Spleen (tissue), 11 donors: Measurements from ENCODE around the gene THOC6. TPM values are rescaled to one million over a fixed set of nuclear protein-coding genes. Genes with fewer than 3 reads are reported as not detected.

Source experiments
- DNase-seq: peaks from one replicate; pipeline ENCODE4 v3.0.0-alpha.2; 2020
- H3K27ac ChIP-seq, 8 donors: fragments of 200-600 bp; sonication (generic) in 7 of 8; 1 replicate in 4 of 8; 2 replicates in 4 of 8; pipeline versions ENCODE4 v1.5.0 to v1.8.0; 2016 to 2021; ENCODE audit warnings: inconsistent platforms in 4 of 8, mild to moderate bottlenecking in 4 of 8, moderate library complexity in 1 of 8
- H3K27me3 ChIP-seq, 7 donors: fragments of 200-600 bp; sonication (generic) in 6 of 7; replicated peaks in 1 of 7; 1 replicate in 4 of 7; 2 replicates in 3 of 7; pipeline versions ENCODE4 v1.5.0 to v1.8.0; 2016 to 2021; ENCODE audit warnings: inconsistent platforms in 3 of 7, mild to moderate bottlenecking in 1 of 7
- H3K36me3 ChIP-seq, 6 donors: fragments of 200-600 bp; sonication (generic) in 5 of 6; 1 replicate in 4 of 6; 2 replicates in 2 of 6; pipeline versions ENCODE4 v1.5.0 to v1.8.0; 2016 to 2021; ENCODE audit warnings: inconsistent platforms in 2 of 6
- H3K4me1 ChIP-seq, 6 donors: fragments of 200-600 bp; sonication (generic) in 5 of 6; 1 replicate in 3 of 6; 2 replicates in 3 of 6; pipeline versions ENCODE4 v1.5.0 to v1.8.0; 2016 to 2021; ENCODE audit warnings: inconsistent platforms in 3 of 6
- H3K4me3 ChIP-seq, 8 donors: fragments of 200-600 bp; sonication (generic) in 7 of 8; 1 replicate in 4 of 8; 2 replicates in 4 of 8; pipeline versions ENCODE4 v1.5.0 to v1.8.0; 2016 to 2021; ENCODE audit warnings: inconsistent platforms in 4 of 8, mild to moderate bottlenecking in 4 of 8, moderate library complexity in 2 of 8
- H3K9me3 ChIP-seq, 8 donors: fragments of 200-600 bp; sonication (generic) in 7 of 8; 1 replicate in 4 of 8; 2 replicates in 4 of 8; pipeline versions ENCODE4 v1.5.0 to v1.8.0; 2016 to 2021; ENCODE audit warnings: inconsistent platforms in 4 of 8
- CTCF ChIP-seq, 11 experiments: fragments of 200-600 bp in 7 of 11; fragments of 450-650 bp in 4 of 11; sonication (generic) in 4 of 11; IDR thresholded peaks in 8 of 11; conservative IDR thresholded peaks in 3 of 11; 1 replicate in 7 of 11; 2 replicates in 4 of 11; pipeline versions ENCODE4 v1.4.0 to v1.8.0; 2016 to 2021; ENCODE audit warnings: antibody characterized with exemption in 11 of 11, inconsistent platforms in 4 of 11, mild to moderate bottlenecking in 1 of 11
- POLR2A ChIP-seq, 3 donors: fragments of 450-650 bp; IDR thresholded peaks; one replicate each; pipeline ENCODE4 v1.5.1; 2017; ENCODE audit warnings: antibody characterized with exemption in 3 of 3, mild to moderate bottlenecking in 1 of 3
- POLR2AphosphoS5 ChIP-seq, 3 donors: sonication (generic); formaldehyde crosslinking; IDR thresholded peaks; one replicate each; pipeline ENCODE4 v1.5.1; 2017; ENCODE audit warnings: antibody characterized with exemption in 3 of 3
- WGBS, 5 donors: extraction: QIAGEN DNeasy Blood & Tissue Kit in 3 of 5; methylation state at CpG; one replicate each; pipeline versions ENCODE4 v1.1.5 to v1.1.7; 2013 to 2018; 5-methylcytosine and 5-hydroxymethylcytosine counted together
- intact Hi-C: fragments of 100-400 bp; cut with DNase I; formaldehyde crosslinking; loops from one replicate; pipeline ENCODE4 v1.15.0; 2023; ENCODE audit warnings: low total_unique reads
- polyA plus RNA-seq, 3 donors: library from polyadenylated mRNA; stranded (reverse); fragments of 200-250 nt; gene quantifications; one replicate each; pipeline ENCODE4 v1.2.1, GENCODE V29; 2013
- total RNA-seq, 7 donors: library from RNA; depleted of rRNA in 3 of 7; stranded (reverse); fragments of >200 nt in 3 of 7; fragmentation: NEBNext Ultra II Directional in 4 of 7; extraction: Animal tissue kit (Norgen Biotek cat#: 25700) in 4 of 7; gene quantifications; one replicate each; pipeline versions ENCODE4 v1.1.0 to v1.2.1, GENCODE V29; 2016 to 2021
- donor health status: healthy with polysubstance abuse.
- donor health status: DM: no; HTN: no; CAD: no; lungs with moderate emphysema.
- donor health status: DM: no; HTN: no; CAD: no.
- donor health status: Bipolar disorder and iron deficiency.
- donor health status: healthy.
- donor health status: DM: no; HTN: no; CAD: no.
- donor health status: DM: yes; HTN: yes; CAD: no.

Gene THOC6
- total and polyA plus RNA-seq, 10 donors = 19.3 to 57.2 (median 28.2) TPM

- Histone ChIP-seq H3K4me1 (no peaks in the 10 kb centered on the region), H3K9me3 (no peaks in the 10 kb centered on the region), H3K27me3 (peaks cover 0 to 31% (median 0%) of the 10 kb centered on the region in 7 donors), H3K27ac (no peak overlapping the region), H3K4me3 (no peak overlapping the region), H3K36me3 (no peaks in the 10 kb centered on the region)
- no peak for DNase-seq
- 70 to 93% (median 84%) methylated on average over 8 to 13 of the region's 13 CpGs for WGBS, 5 donors
- intact Hi-C loops = no loop called here
- TF ChIP-seq CTCF (IDR thresholded peaks at IDR 0.05 in 8 of 11, conservative IDR thresholded peaks at IDR 0.05 in 3 of 11) (no peak), POLR2A (IDR thresholded peaks at IDR 0.05) (no peak), POLR2AphosphoS5 (IDR thresholded peaks at IDR 0.05) (no peak)
These were observed 27.5 kb upstream of the THOC6 start for GRCh38 chr16:2996298-2996697.

- intact Hi-C loops = no loop called here
- TF ChIP-seq POLR2A (IDR thresholded peaks at IDR 0.05) = no peak
- no peaks in the 10 kb centered on the region for H3K9me3 ChIP-seq
- 77 to 87% (median 80%) methylated on average over 6 of the region's 6 CpGs for WGBS, 5 donors
- H3K27me3 ChIP-seq = peaks cover 0 to 36% (median 0%) of the 10 kb centered on the region in 7 donors
- H3K36me3 ChIP-seq = no peaks in the 10 kb centered on the region
- DNase-seq = no peak
- H3K4me1 ChIP-seq = peaks cover 0 to 13% (median 9%) of the 10 kb centered on the region in 6 donors
- no peak overlapping the region for H3K27ac ChIP-seq
- no peak overlapping the region for H3K4me3 ChIP-seq
These were observed 23.9 kb upstream of the THOC6 start for GRCh38 chr16:2999929-3000328.

- H3K36me3 ChIP-seq = no peaks in the 10 kb centered on the region
- H3K9me3 ChIP-seq = no peaks in the 10 kb centered on the region
- WGBS, 5 donors = 76 to 92% (median 84%) methylated on average over 3 to 4 of the region's 4 CpGs
- H3K4me1 ChIP-seq = peaks cover 0 to 19% (median 12%) of the 10 kb centered on the region in 6 donors
- DNase-seq = no peak
- TF ChIP-seq CTCF (IDR thresholded peaks at IDR 0.05 in 8 of 11, conservative IDR thresholded peaks at IDR 0.05 in 3 of 11) = no peak
- intact Hi-C loops = no loop called here
- H3K4me3 ChIP-seq = no peak overlapping the region
- no peak overlapping the region for H3K27ac ChIP-seq
- peaks cover 0 to 39% (median 0%) of the 10 kb centered on the region in 7 donors for H3K27me3 ChIP-seq
These were observed 23.3 kb upstream of the THOC6 start for GRCh38 chr16:3000540-3000939.

GRCh38 chr16:3001316-3001715 is 22.5 kb upstream of the THOC6 start:
- Histone ChIP-seq H3K36me3 (no peaks in the 10 kb centered on the region), H3K27me3 (peaks cover 0 to 42% (median 3%) of the 10 kb centered on the region in 7 donors), H3K27ac (no peak overlapping the region), H3K9me3 (no peaks in the 10 kb centered on the region), H3K4me1 (peaks cover 0 to 27% (median 16%) of the 10 kb centered on the region in 6 donors), H3K4me3 (no peak overlapping the region)
- TF ChIP-seq POLR2A (IDR thresholded peaks at IDR 0.05) (no peak), CTCF (IDR thresholded peaks at IDR 0.05 in 8 of 11, conservative IDR thresholded peaks at IDR 0.05 in 3 of 11) (no peak)
- WGBS, 5 donors = 67 to 87% (median 81%) methylated on average over 8 to 12 of the region's 12 CpGs
- intact Hi-C loops = no loop called here
- no peak for DNase-seq
